A549 (cell line): ENCODE results near the gene KRTAP10-2.
"Not testable (repeated sequence)": the region's sequence is repeated elsewhere in the genome, so short reads cannot be mapped to it uniquely, and the experiment has no call there.

Experiments used
- BHLHE40 ChIP-seq: IDR thresholded peaks from 2 replicates; pipeline ENCODE4 v1.6.1; 2012; ENCODE audit warnings: low read depth, low read length, inconsistent platforms
- CHD2 ChIP-seq: fragments of 150-350 bp; IDR thresholded peaks from 2 replicates; pipeline ENCODE4 v1.6.1; 2014; ENCODE audit warnings: low read length; ENCODE audit not compliant: partially characterized antibody
- CTCF ChIP-seq: fragments of >200 bp; sonication (Bioruptor Twin); formaldehyde crosslinking; IDR thresholded peaks from 3 replicates; pipeline ENCODE4 v1.5.1; 2016
- HOXB13 ChIP-seq: fragments of 250-450 bp; sonication (Bioruptor Pico); IDR thresholded peaks from 2 replicates; pipeline ENCODE4 v1.5.0; 2020; ENCODE audit warnings: low read depth, mild to moderate bottlenecking, moderate library complexity
- KDM1A ChIP-seq: fragments of 200-600 bp; sonication (generic); IDR thresholded peaks from 2 replicates; pipeline ENCODE4 v1.6.1; 2016; ENCODE audit warnings: low read depth, mild to moderate bottlenecking
- MAFK ChIP-seq: fragments of 450-650 bp; IDR thresholded peaks from 2 replicates; pipeline ENCODE4 v1.6.1; 2014; ENCODE audit not compliant: partially characterized antibody
- MAZ ChIP-seq: fragments of 150-350 bp; IDR thresholded peaks from 2 replicates; pipeline ENCODE4 v1.6.1; 2014; ENCODE audit warnings: antibody characterized with exemption, low read depth, low read length, borderline replicate concordance
- POLR2A ChIP-seq: IDR thresholded peaks from 2 replicates; pipeline ENCODE4 v1.6.1; 2012; ENCODE audit warnings: mild to moderate bottlenecking, low read length
- RAD21 ChIP-seq, 2 experiments: fragments of >200 bp in 1 of 2; sonication (Bioruptor Twin) in 1 of 2; formaldehyde crosslinking in 1 of 2; IDR thresholded peaks in 1 of 2; conservative IDR thresholded peaks in 1 of 2; 2 replicates in 1 of 2; 3 replicates in 1 of 2; pipeline ENCODE4 v1.6.1; 2012 to 2018; ENCODE audit warnings: inconsistent platforms in 1 of 2
- RFX5 ChIP-seq: fragments of 450-650 bp; IDR thresholded peaks from 2 replicates; pipeline ENCODE4 v1.7.1; 2014; ENCODE audit warnings: antibody characterized with exemption, mild to moderate bottlenecking, moderate library complexity
- TF ChIP-seq, protein P1 (sequence below): fragments of 450-650 bp; IDR thresholded peaks from 2 replicates; pipeline ENCODE4 v1.6.1; 2014; ENCODE audit warnings: antibody characterized with exemption
- TF ChIP-seq, protein P2 (sequence below): fragments of 150-350 bp; IDR thresholded peaks from 2 replicates; pipeline ENCODE4 v1.6.1; 2014; ENCODE audit warnings: low read depth, mild to moderate bottlenecking, low read length
- TF ChIP-seq, protein P3 (sequence below): fragments of 200-600 bp; sonication (generic); IDR thresholded peaks from 2 replicates; pipeline ENCODE4 v1.6.1; 2016; ENCODE audit warnings: antibody characterized with exemption, mild to moderate bottlenecking, moderate library complexity

DNA sequence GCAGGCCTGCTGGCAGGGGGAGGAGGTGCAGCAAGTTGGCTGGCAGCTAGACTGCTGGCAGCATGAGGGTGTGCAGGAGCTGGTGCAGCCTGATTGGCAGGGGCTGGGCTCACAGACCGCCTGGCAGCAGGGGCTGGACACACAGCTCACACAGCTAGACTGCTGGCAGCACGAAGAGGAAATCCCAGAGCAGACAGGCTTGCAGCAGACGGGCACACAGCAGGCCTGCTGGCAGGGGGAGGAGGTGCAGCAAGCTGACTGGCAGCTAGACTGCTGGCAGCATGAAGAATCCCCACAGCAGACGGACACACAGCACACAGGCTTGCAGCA, 40.5 kb upstream of the KRTAP10-2 start:
- not testable (repeated sequence) for TF ChIP-seq CHD2; CTCF; KDM1A; POLR2A; HOXB13 (CRISPR knock-in tag); MAFK; BHLHE40; RAD21 (conservative IDR thresholded peaks at IDR 0.05 in 1 of 2, IDR thresholded peaks at IDR 0.05 in 1 of 2); RFX5; MAZ
- TF ChIP-seq, protein P1, sequence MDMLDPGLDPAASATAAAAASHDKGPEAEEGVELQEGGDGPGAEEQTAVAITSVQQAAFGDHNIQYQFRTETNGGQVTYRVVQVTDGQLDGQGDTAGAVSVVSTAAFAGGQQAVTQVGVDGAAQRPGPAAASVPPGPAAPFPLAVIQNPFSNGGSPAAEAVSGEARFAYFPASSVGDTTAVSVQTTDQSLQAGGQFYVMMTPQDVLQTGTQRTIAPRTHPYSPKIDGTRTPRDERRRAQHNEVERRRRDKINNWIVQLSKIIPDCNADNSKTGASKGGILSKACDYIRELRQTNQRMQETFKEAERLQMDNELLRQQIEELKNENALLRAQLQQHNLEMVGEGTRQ: not testable (repeated sequence)
- TF ChIP-seq, protein P2, sequence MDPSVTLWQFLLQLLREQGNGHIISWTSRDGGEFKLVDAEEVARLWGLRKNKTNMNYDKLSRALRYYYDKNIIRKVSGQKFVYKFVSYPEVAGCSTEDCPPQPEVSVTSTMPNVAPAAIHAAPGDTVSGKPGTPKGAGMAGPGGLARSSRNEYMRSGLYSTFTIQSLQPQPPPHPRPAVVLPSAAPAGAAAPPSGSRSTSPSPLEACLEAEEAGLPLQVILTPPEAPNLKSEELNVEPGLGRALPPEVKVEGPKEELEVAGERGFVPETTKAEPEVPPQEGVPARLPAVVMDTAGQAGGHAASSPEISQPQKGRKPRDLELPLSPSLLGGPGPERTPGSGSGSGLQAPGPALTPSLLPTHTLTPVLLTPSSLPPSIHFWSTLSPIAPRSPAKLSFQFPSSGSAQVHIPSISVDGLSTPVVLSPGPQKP: not testable (repeated sequence)
- TF ChIP-seq, protein P3, sequence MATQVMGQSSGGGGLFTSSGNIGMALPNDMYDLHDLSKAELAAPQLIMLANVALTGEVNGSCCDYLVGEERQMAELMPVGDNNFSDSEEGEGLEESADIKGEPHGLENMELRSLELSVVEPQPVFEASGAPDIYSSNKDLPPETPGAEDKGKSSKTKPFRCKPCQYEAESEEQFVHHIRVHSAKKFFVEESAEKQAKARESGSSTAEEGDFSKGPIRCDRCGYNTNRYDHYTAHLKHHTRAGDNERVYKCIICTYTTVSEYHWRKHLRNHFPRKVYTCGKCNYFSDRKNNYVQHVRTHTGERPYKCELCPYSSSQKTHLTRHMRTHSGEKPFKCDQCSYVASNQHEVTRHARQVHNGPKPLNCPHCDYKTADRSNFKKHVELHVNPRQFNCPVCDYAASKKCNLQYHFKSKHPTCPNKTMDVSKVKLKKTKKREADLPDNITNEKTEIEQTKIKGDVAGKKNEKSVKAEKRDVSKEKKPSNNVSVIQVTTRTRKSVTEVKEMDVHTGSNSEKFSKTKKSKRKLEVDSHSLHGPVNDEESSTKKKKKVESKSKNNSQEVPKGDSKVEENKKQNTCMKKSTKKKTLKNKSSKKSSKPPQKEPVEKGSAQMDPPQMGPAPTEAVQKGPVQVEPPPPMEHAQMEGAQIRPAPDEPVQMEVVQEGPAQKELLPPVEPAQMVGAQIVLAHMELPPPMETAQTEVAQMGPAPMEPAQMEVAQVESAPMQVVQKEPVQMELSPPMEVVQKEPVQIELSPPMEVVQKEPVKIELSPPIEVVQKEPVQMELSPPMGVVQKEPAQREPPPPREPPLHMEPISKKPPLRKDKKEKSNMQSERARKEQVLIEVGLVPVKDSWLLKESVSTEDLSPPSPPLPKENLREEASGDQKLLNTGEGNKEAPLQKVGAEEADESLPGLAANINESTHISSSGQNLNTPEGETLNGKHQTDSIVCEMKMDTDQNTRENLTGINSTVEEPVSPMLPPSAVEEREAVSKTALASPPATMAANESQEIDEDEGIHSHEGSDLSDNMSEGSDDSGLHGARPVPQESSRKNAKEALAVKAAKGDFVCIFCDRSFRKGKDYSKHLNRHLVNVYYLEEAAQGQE: not testable (repeated sequence)
